Stimulated activated CD4-positive, alpha-beta T cell treated with anti-CD3 and anti-CD28 coated beads, Interleukin-12 subunit alpha, Interleukin-12 subunit beta, amount 100 ng/mL, for 24 hours (primary cell): ENCODE data around the gene PSD2.
A peak's percentile ranks its signal among the peaks of the same experiment; 100 is the strongest.

Source experiments
- DNase-seq, 2 experiments: peaks; one replicate each; pipeline ENCODE4 v3.0.0-alpha.2; 2020; ENCODE audit warnings: low read depth in 2 of 2

The PSD2 gene

DNA sequence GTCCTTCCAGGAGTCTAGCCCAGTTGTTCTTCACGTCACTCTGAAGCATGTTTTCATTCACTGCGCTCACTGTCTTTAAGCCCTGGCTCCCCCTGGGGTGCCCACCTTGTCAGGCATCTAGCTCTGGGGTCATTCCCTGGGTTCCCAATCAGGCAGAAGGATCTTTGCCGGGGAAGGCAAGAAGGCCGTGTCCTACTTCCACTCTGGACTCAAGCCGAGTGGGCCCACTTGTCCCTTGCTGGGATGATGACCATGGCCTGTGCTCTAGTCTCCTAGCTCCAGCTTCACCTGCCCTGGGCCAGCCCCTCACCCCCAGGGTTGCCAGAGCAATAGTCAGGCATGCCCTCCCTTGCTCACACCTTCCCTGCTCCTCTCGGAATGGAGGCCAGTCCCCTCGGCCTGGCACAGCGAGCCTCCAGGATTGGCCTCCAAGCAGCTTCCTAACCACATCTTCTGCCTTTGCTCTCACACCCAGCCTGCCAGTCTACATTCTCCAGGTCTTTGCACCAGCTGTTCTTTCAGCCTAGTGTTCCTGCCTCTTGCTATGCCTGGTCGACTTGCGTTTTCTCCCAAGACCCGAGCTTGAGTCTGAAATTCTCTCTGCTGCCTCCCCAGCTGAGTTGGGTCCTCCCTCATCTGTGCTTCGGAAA lies 32.2 kb upstream of the PSD2 start:
- DNase-seq: no peak

DNA sequence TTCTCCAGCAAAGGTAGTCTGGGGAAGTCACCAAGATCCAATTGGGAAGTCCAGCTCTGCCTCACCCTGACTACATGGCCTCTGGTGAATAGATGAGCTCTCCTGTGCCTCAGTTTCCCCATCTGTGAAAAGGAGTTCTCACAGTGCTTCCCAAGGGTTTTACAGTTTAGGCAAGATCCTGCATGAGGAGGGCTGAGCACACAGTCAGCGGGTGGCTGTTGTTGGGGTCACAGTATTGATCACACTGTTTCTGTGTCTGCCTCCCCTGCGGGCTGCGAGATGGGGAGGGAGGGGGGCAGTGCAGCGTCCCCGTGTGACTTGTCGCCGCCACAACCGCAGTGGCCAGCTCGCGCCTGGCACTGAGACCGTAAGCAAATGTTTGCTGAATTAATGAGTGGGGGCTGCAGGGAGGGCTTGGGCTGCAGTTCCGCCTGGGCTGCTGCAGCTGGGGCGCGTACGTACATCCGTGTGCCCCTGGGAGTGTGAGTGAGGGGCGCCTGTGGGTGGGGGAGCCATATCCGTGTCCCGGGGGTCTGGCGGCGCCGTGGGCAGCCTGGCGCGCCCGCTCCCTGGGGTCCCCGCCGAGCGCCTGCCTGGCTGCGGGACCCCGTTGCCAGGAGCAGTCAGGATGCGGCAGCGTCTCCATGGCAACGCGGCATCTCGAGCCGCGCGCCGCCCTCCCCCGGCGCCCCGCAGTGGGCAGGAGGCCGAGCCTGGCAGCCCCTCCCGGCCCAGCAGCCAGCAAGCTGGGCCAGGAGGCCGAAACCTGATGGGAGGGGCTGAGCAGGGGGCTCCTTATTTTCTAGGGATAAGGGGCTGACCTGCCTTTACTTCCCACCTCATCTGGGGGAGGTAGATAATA lies 31.4 kb upstream of the PSD2 start:
- DNase-seq: no peak

DNA sequence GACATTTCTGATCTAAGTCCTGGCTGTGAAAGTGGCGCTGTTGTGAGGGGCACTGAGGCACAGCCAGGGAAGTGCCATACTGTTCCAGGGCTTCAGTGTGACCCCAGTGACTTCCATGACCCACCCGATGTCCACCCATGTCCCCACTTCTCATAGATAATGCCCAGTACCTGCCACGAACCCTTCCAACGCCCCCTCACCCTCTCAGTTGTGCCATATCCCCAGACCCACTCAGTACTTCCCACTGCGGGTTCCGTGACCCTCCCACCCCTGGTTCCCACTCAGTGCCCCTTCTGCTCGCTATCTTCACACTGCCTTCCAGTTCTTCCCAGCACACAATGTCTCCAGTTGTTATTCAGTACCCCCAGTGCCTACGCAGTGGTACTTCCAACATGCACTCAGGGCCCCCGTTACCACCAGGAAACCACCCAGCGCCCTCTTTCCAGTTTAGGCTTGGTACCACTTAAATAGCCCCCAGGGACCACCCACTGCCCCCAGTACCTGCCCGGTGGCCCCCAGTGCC lies 30.7 kb upstream of the PSD2 start:
- DNase-seq: no peak

DNA sequence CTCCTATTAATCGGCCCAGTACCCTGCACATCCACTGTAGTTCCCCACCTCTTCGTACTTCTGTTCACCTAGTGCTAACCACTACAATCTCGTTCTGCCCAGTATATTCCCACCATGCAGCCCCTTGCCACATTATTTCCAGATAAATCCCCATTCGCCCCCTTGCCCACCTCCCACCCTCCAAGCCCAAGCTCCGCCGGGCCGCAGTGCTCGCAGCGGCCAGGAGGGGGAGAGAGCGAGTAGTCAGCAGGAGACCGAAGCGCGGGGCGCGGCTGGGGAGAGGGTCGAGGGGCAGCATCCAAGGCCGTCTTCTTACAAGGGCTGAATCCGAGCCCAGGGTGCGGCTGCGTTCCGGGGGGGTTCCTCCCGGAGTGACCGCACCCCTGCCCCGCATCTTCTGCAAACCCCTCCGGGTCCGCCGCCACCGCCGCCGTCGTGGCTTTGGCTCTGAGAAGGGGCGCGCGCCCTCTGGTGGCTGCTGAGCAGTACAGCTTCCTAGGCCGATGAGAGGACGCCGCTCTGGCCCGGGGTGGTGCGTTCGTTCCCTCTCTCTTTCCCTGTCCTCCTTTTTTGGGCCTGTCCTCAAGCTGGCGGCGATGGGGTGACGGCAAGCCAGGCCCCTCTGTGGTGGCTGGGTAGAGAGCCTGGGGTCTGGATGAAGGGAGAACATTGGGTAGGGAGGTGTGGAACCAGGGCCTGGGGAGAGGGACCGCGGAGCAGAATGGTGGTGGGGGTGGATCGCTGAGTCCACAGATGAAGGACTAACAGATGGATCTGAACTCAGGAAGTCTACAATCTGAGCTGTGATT lies 30.0 kb upstream of the PSD2 start:
- DNase-seq: peak; percentile 67 to 76

DNA sequence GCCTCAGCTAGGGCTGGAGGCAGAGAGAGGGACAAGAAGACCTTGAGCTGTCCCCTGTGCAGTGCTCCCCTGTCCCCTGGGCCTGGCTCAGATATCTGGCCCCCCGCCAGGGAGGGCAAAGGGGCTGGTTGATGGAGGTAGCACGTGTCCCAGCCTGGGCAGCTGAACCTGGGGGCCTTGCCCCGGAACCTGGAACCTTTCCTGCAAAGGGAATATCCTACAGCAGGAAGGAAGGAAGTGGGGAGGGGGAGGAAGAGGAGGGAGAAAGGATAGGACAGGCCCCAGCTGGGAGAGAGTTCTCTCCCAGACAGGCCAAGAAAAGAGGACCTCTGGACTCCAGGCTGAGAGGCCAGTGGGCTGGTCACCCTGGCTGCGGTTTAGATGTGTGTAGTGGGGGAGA lies 27.6 kb upstream of the PSD2 start:
- no peak for DNase-seq

DNA sequence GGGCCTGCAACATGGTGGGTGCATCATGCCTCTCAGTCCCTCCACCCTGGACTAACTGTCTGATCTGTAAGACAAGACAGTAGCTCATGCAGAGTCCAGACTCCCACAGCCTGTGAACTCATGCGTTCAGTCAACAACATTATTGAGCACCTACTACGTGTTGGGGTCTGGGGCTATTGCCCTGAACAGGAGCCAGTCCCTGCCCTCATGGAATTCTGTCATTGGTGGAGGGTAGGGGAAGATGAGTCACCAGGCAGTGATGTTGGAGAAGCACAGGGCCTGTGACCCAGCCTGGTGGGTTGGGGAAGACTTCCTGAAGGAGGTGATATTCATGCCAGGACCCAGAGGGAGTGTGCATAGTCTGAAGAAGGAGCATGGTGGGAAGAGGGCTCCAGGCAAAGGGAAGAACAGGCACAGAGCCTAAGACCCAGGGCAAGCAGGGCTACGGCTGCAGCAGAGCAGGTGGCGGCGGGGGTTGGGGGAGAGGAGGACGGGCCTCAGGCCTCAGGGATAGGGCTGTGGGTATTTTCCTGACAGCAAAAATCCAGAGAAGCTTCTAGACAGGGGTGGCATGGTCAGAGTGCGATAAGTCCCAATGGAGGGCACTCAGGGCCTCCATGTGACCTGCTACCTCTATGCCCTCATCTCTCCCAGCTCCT lies 26.7 kb upstream of the PSD2 start:
- no peak for DNase-seq

DNA sequence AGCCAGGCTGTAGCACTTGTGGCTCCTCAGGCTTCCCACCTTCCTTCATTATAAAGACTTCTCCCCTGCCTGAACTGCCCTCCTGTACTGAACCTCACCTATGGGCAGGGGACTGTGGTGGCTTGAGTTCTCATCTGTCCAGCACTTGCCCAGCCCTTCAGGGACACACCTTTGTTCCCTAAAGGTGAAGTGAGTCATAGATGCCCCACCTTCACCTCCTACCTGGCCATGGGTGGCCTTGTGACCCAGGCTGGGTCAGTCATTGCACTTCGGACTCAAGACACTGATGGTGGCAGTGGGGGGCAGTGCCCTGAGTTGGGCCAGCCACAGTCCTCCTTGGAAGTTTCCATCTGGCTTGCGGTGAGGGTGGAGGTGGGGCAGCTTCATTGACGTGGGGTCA lies 26.1 kb upstream of the PSD2 start:
- no peak for DNase-seq

DNA sequence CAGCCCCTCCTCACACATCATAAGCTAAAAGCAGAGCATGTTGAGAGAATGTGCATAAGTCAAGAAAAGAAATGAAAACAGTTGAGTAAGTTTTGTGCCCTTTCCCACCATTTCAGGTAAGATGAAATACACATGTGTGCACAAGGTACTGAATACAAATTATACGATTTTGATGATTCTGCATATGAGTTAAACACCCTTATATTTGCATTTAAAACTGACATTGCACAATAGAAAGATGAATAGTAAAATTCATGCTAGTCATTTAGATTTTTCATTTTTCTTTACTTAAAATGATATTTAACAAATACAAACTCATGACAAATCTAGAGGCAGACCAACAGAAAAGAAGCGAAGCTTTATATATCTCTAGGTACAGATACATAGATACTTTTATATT lies 24.9 kb upstream of the PSD2 start:
- DNase-seq: no peak

DNA sequence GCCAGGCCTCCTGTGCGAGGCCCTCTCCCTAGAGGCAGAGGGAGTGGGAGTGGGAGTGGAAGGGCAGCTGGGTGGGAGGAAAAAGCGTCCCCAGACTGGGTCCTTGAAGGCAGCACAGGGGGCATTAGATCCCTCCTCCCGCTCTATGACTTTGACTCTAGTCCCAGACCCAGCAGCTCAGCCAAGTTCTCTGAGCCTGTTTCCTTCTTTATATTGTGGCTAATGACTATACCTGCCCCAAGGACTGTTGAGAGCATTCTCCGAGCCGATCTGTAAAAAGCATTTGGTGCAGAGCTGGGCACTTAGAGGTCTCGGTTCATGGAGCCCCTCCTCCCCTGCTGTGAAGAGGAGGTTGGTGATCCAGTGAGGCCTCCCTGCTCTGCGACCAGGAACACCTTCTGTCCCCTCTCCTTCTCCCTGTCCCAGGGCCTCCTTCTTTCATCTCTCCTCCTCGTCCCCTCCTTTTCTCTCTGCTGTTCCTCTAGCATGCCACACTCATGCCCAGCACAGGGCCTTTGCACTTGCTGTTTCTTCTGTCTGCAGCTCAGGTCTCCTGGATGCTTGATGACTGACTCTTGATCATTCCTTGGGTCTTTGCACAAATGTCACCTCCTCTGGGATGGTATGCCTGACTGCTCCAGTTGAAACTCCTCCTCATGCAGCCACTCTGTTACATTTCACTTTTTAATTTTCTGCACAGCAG lies 23.4 kb upstream of the PSD2 start:
- no peak for DNase-seq

DNA sequence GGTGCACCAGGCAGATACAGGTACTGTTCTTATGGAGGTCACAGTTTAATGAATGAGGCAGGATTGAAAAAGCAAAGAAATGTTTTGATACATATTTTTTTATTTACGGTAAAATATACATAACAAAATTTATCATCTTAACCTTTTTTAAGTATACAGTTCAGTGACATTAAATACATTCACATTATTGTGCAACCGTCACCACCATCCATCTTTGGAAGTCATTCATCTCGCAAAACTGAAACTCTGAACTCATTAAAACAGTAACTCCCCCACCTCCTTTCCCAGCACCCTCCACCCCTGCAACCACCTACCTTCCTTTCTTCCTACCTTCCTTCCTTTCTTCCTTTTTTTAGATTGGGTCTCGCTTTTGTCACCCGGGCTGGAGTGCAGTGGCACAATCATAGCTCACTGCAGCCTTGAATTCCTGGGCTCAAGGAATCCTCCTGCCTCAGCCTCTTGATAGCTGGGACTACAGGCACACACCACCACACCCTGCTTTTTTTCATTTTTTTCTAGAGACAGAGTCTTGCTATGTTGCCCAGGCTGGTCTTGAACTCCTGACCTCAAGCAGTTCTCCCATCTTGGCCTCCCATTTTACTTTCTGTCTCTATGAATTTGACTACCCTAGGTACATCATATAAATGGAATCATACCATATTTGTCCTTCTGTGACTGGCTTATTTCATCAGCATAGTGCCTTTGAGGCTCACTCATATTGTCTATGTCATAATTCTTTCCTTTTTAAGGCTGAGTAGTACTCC lies 22.5 kb upstream of the PSD2 start:
- DNase-seq: no peak

DNA sequence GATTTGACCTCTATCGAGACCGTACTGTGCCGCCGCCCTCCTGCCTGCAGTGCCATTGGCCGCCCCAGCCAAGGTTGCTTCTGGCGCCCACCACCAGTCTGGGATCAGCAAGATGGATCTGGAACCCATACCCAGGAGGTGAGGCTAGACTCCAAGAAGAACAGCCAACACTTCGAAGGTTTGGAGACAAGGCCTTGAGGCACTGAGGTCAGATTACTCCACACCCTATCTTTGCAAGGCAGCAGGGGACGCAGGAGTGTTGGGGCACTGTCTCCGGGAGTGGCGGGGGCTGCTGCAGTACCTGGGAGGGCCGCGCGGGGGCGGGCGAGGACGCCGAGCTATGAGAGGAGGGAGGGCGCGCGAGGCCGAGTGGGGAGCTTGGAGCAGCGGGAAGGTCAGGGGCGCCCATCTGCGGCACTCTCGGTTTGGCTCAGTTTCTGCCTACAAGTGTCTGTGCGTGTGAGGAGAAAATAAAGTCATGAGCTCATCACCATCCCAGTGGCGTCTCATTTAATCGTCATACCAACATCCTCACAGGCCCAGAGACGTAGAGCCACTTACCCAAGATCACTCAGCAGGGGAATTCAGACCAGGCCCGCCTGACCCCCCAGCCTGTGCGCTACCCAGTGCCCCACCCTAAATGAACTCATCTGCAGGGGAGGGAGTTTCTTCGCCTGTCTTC lies 20.5 kb upstream of the PSD2 start:
- peak; percentile 56 to 80 for DNase-seq

DNA sequence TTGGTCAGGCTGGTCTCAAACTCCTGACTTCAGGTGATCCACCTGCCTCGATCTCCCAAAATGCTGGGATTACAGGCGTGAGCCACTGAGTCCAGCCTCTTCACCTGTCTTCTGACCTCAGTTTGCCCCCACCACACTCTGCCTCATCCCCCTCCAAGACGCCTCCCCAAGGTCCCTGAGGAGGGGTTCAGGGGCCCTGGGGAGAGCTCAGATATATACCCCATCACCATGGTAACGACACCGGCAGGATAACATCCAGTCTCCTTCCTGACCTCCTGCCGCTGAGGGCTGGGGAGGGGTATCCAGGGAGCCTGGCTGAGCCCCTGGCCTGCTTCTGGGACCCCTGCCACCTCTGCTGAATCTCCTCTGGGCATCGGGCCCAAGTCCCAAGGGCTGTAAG lies 19.7 kb upstream of the PSD2 start:
- no peak for DNase-seq

DNA sequence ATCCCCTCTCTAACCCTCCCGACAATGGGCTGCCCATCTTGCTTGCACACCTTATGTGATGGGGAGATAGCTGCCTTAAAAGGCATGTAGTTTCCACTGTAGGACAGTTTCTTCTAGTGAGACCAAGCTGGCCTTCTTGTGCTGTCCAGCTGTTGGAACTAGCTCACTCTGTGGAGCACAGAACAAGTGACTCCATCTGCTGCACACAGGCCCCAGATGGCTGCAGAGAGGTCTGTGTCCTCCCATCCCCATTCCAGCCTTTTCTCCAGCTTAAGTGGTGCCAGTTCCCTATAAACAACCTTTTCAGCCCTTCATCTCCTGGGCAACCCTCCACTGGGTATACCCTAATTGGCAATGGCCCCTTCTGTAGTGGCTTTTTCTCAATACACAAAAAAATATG lies 18.7 kb upstream of the PSD2 start:
- no peak for DNase-seq

DNA sequence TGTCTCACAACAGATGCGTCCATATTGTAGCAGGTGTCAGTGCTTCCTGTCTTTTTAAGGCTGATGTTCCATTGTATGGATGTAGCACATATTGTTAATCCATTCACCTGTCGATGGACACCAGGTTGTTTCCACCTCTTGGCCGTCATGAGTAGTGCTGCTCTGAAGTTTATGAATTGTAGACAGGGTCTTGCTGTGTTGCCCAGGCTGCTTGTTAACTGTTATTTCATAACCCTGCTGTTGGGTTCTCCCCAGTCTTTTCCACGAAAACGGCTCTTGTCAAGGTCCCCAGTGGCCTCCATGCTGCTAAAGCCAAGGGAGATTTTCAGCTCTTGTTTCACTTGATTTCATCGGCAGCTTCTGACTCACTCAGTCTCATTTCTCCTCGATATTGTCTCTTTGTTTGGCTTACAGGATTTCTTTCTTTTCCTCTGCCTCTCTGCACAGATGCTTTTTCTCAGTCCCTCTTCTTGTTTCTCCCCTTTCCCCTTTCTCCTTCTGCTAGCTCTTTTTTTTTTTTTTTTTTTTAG lies 12.1 kb upstream of the PSD2 start:
- no peak for DNase-seq

DNA sequence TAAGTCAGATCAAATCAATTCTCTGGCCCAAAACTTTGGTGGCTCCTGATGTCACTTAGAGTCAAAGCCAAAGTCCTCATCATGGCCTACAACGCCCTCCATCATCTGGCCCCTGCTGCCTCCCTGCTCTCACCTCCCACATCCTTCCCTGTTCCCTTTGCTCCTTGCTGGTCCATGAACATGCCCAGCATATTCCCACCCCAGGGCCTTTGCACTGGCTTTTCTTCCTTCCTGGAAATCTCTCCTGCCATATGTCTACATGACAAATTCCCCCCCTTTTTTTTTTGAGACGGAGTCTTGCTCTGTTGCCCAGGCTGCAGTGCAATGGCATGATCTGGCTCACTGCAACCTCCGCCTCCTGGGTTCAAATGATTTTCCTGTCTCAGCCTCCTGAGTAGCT lies 11.1 kb upstream of the PSD2 start:
- DNase-seq: no peak

DNA sequence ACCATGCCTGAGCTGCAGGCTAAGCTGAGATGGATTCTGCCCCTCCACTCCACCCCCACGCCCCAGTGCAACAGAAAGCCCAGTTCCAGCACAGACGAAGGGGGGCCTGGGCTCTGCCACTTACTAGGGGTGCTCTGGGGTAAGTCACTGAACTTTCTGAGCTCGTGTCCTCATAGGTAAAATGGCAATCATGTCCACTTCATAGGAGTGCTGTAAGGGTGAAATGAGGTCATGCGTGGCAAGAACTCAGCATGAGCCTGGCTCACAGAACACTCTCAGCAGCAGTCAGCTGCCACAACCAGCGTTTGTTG lies 8.4 kb upstream of the PSD2 start:
- no peak for DNase-seq

DNA sequence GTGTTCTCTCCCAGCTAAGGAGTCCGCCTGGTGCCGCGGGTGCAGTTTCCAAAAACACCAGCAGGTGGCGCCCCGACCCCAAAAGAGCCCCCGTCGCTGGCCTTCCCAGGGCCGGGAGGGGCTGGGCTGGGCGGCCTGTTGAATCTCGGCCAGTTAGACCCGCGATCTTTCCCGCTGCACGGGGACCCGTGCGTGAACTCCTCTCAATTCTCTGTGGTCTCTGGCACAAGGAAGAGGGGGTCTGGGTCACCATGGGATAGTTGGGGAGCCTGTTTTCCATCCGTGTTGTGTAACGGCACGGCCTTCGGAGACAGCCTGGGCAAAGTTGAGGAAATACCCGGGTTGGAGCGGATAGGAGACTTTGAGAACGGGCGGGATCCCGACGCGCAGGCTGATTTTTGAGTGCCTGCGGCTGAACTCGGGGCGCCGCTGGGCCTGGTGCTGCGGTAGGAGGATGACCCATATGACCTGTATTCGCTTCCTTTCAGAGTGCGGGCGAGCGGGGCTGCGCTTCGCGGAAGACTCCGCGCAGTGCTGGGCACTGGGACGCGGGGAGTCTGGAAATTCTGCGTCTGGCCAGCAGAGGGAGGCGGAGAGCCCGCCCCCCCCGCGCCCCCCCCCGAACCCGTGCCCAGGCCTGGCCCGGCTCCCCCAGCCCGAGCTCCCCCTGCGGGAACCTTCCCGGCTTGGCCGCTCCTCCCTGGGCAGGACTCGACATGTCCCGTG lies 7.9 kb upstream of the PSD2 start:
- DNase-seq: peak; percentile 75 to 87

DNA sequence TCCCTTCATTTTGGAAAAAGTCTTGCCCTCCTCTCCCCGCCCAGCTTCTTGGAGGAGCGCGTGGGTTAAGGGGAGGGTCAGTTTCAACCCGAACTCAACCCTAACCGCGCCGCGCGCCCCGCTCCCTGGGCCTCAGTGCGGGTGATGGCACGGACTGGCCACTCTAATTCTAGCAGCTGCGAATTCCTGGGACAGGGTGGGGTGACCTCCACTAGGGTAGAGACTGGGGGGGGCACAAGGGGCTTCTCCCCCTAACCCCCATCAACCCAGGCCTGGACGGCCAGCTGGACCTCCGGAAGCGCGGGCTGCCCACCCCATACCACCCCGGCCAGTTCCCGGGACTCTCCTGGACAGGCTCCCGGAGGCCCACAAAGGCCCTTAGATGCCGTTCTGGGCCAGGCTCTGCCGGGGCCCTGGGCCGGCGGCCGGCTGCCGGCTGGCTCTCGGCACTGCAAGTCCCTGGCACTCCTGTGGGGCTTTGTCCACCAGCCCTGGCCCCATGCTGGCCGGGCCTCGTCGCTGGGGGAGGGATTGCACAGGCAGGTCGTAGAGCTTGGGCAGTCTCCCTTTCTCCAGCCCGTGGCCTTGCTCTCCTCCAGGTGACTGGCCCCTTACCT lies 7.2 kb upstream of the PSD2 start:
- DNase-seq: no peak
